8988T (cell line): ENCODE data around the gene CLDN20.
"Not testable (repeated sequence)": the region's sequence is repeated elsewhere in the genome, so short reads cannot be mapped to it uniquely, and the experiment has no call there.

Source experiments
- DNase-seq: peaks from one replicate; pipeline ENCODE4 v3.0.0; 2011

Gene CLDN20

GRCh38 chr6:155263373-155264063, at the start of gene CLDN20:
Gene CLDN20, plus strand, starts transcription at chr6:155264013. Its CDS starts 11,707 bp downstream, at chr6:155275720.
- DNase-seq = no peak

- DNase-seq = no peak
Measured at GRCh38 chr6:155215906-155216305, 47.9 kb upstream of the CLDN20 start.

- no peak for DNase-seq
Measured at GRCh38 chr6:155216312-155217046, 47.3 kb upstream of the CLDN20 start.

- DNase-seq = not testable (repeated sequence)
Measured at GRCh38 chr6:155218711-155219110, 45.1 kb upstream of the CLDN20 start.

GRCh38 chr6:155219299-155219698, 44.5 kb upstream of the CLDN20 start:
- DNase-seq = no peak

GRCh38 chr6:155219858-155220301, 43.9 kb upstream of the CLDN20 start:
- DNase-seq = no peak

- no peak for DNase-seq
Measured at GRCh38 chr6:155221086-155221485, 42.7 kb upstream of the CLDN20 start.

- DNase-seq = no peak
Measured at GRCh38 chr6:155222506-155222905, 41.3 kb upstream of the CLDN20 start.

- peak; percentile 42 for DNase-seq
Measured at GRCh38 chr6:155223646-155224451, 40.0 kb upstream of the CLDN20 start.

- DNase-seq = no peak
Measured at GRCh38 chr6:155224618-155225017, 39.2 kb upstream of the CLDN20 start.

GRCh38 chr6:155227046-155227445, 36.8 kb upstream of the CLDN20 start:
- no peak for DNase-seq

GRCh38 chr6:155228546-155229166, 35.2 kb upstream of the CLDN20 start:
- DNase-seq = no peak

GRCh38 chr6:155230975-155231374, 32.8 kb upstream of the CLDN20 start:
- DNase-seq = not testable (repeated sequence)

GRCh38 chr6:155232848-155233247, 31.0 kb upstream of the CLDN20 start:
- no peak for DNase-seq

- no peak for DNase-seq
Measured at GRCh38 chr6:155234167-155234566, 29.6 kb upstream of the CLDN20 start.

- DNase-seq = no peak
Measured at GRCh38 chr6:155234687-155235086, 29.1 kb upstream of the CLDN20 start.

- no peak for DNase-seq
Measured at GRCh38 chr6:155235087-155235486, 28.7 kb upstream of the CLDN20 start.

GRCh38 chr6:155237613-155238012, 26.2 kb upstream of the CLDN20 start:
- no peak for DNase-seq

GRCh38 chr6:155240905-155241600, 22.8 kb upstream of the CLDN20 start:
- DNase-seq = no peak

GRCh38 chr6:155241966-155242365, 21.8 kb upstream of the CLDN20 start:
- DNase-seq = no peak

- no peak for DNase-seq
Measured at GRCh38 chr6:155244434-155244833, 19.4 kb upstream of the CLDN20 start.

- DNase-seq = no peak
Measured at GRCh38 chr6:155245193-155245592, 18.6 kb upstream of the CLDN20 start.
